Measurements from ENCODE around the gene CRADD. TPM values are rescaled to one million over a fixed set of nuclear protein-coding genes. Genes with fewer than 3 reads are reported as not detected.

CRADD gene
- total RNA-seq, 1 experiment from 2014 or later, result 7.6 TPM

DNA sequence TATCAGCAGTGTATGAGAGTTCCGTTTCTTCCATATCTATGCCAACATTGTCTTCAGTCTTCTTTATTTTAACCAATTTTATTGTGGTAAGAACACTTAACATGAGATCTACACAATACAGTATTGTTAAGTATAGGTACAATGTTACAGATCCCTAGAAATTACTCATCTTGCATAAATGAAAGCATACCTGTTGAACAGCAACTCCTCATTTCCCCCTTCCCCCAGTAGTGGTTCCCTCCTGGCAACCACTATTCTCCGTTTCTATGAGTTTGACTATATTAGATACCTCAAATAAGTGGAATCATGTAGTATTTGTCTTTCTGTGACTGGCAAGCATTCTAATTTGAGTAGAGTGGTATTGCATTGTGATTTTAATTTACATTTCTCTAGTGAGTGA is 150.5 kb downstream of the CRADD start:
- Histone ChIP-seq H3K23me2 (ENCODE audit: insufficient read length, low read depth, low read length, poor library complexity, severe bottlenecking) (no peaks in the 10 kb centered on the region), H2BK120ac (ENCODE audit: low read depth, low read length, poor library complexity, severe bottlenecking) (no peak overlapping the region), H3K79me2 (ENCODE audit: insufficient read depth, low read length) (no peaks in the 10 kb centered on the region), H3K27ac (ENCODE audit: insufficient read length, low read depth, low read length) (no peak overlapping the region), H2AK5ac (ENCODE audit: insufficient read length, low read length) (no peak overlapping the region), H3T11ph (ENCODE audit: low read length) (no peak overlapping the region), H3K4ac (ENCODE audit: low read depth, low read length) (no peak overlapping the region), H3K9ac (ENCODE audit: extremely low read depth, insufficient read length, low read length) (no peak overlapping the region), H2BK5ac (ENCODE audit: insufficient read length, low read length) (no peak overlapping the region), H3K9me3 (ENCODE audit: control insufficient read depth, low read depth, low read length) (no peaks in the 10 kb centered on the region), H4K8ac (replicated peaks; ENCODE audit: insufficient read length, low read depth, low read length) (no peak overlapping the region), H2BK15ac (ENCODE audit: low read depth, low read length) (no peak overlapping the region), H2BK12ac (ENCODE audit: insufficient read length, low read depth, low read length) (no peak overlapping the region), H3K23ac (ENCODE audit: insufficient read length, low read depth, low read length) (no peak overlapping the region), H2BK20ac (ENCODE audit: low read depth, low read length, poor library complexity, severe bottlenecking) (no peak overlapping the region), H3K18ac (ENCODE audit: insufficient read length, low read depth, low read length) (no peak overlapping the region), H3K79me1 (ENCODE audit: insufficient read depth, low read depth, low read length, poor library complexity, severe bottlenecking) (no peaks in the 10 kb centered on the region), H3K27me3 (ENCODE audit: insufficient read depth, low read length) (no peaks in the 10 kb centered on the region), H3K4me2 (ENCODE audit: insufficient read depth, insufficient read length, low read length) (no peak overlapping the region), H4K20me1 (ENCODE audit: control insufficient read depth, insufficient read depth, insufficient read length) (no peaks in the 10 kb centered on the region), H3K4me1 (ENCODE audit: insufficient read depth, low read length) (peaks cover 4% of the 10 kb centered on the region; the same call in 1 of the 2 replicates), H4K91ac (ENCODE audit: insufficient read length, low read depth, low read length) (no peak overlapping the region), H3K56ac (ENCODE audit: insufficient read length, low read depth, low read length) (no peak overlapping the region), H3K14ac (ENCODE audit: insufficient read depth, low read length) (no peak overlapping the region), H4K5ac (ENCODE audit: insufficient read length, low read depth, low read length) (no peak overlapping the region), H2AFZ (ENCODE audit: low read length) (no peak overlapping the region)
- Mint-ChIP-seq H3K36me3 (ENCODE audit: insufficient read depth in 1 of 3, low read depth in 3 of 3) (no peaks in the 10 kb centered on the region), H3K27ac (no peak overlapping the region), H3K9me3 (no peaks in the 10 kb centered on the region), H3K4me1 (peaks cover 5 to 6% of the 10 kb centered on the region in 2 experiments), H3K27me3 (ENCODE audit: low read depth) (no peaks in the 10 kb centered on the region; the same call in 1 of the 2 replicates), H3K4me3 (no peak overlapping the region)
- WGBS (ENCODE audit: extremely low coverage, insufficient read length, low lambda C conversion rate), result no CpG with 5 or more reads among the region's 2 CpGs
- no peak for DNase-seq
- TF ChIP-seq, protein P1, sequence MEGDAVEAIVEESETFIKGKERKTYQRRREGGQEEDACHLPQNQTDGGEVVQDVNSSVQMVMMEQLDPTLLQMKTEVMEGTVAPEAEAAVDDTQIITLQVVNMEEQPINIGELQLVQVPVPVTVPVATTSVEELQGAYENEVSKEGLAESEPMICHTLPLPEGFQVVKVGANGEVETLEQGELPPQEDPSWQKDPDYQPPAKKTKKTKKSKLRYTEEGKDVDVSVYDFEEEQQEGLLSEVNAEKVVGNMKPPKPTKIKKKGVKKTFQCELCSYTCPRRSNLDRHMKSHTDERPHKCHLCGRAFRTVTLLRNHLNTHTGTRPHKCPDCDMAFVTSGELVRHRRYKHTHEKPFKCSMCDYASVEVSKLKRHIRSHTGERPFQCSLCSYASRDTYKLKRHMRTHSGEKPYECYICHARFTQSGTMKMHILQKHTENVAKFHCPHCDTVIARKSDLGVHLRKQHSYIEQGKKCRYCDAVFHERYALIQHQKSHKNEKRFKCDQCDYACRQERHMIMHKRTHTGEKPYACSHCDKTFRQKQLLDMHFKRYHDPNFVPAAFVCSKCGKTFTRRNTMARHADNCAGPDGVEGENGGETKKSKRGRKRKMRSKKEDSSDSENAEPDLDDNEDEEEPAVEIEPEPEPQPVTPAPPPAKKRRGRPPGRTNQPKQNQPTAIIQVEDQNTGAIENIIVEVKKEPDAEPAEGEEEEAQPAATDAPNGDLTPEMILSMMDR (conservative IDR thresholded peaks at IDR 0.05), result no peak

All from H9 (cell line).